Measurements from ENCODE around the gene CARM1.

DNA sequence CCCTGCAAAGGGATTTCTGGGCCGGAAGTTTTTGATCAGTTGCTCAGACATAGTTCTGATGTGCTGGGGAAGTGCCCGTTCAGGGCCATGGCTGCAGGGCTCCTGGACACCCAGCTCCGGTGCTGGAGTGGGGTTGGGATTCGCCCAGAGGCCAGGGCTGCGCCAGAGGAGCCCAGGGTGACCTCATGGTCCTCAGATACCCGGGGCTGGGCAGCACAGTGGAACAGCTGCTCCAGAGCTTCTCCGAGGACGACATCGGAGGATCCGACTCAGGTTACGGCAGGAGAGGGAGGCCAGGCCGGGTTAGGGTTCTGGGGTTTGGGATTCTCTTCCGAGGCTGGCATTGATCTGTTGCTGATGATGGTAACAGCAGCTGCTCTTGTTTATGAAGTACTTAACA is 20.9 kb downstream of the CARM1 start:
- TF ChIP-seq, protein P1, sequence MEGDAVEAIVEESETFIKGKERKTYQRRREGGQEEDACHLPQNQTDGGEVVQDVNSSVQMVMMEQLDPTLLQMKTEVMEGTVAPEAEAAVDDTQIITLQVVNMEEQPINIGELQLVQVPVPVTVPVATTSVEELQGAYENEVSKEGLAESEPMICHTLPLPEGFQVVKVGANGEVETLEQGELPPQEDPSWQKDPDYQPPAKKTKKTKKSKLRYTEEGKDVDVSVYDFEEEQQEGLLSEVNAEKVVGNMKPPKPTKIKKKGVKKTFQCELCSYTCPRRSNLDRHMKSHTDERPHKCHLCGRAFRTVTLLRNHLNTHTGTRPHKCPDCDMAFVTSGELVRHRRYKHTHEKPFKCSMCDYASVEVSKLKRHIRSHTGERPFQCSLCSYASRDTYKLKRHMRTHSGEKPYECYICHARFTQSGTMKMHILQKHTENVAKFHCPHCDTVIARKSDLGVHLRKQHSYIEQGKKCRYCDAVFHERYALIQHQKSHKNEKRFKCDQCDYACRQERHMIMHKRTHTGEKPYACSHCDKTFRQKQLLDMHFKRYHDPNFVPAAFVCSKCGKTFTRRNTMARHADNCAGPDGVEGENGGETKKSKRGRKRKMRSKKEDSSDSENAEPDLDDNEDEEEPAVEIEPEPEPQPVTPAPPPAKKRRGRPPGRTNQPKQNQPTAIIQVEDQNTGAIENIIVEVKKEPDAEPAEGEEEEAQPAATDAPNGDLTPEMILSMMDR (IDR thresholded peaks at IDR 0.05; ENCODE audit: low read length), result no peak
- no peak for TF ChIP-seq EZH2 (optimal IDR thresholded peaks at IDR 0.05; ENCODE audit: low read depth, low read length)

Measured in MM.1S (cell line).